ENCODE measurements around the gene SLC2A14.
"Not testable (repeated sequence)": the region's sequence is repeated elsewhere in the genome, so short reads cannot be mapped to it uniquely, and the experiment has no call there.

SLC2A14 gene

DNA sequence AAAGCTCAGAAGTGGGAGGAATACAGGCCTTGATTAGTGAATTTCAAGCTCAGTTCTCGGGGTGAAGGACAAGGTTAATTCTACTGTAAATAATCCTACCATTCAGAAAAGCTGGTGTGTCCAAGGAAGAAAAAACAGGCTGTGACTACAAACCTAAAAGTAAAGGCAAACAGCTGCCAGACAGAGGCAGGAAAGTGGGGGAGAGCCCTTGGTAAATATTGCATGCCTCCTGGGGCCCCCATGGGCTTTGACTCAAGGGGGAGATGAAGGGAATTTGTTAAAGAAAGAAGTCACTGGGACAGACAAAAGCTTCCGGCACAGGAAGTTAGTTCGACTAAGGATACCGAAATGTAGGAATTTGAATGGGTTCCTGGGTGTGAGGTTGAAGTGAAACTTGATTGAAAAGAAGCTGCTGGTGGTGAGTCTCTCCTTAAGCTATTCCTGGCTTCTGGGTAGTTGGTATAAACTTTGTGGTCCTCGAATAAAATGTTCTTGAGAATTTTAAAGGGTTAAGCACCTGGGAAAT is 32.9 kb upstream of the SLC2A14 start:
- H3K4me1 ChIP-seq (ENCODE audit: low read length); H2AFZ ChIP-seq (ENCODE audit: low read length); H3K4me2 ChIP-seq (ENCODE audit: low read depth, low read length); H3K9ac ChIP-seq (ENCODE audit: low read length); H3K79me2 ChIP-seq (ENCODE audit: low read length); H3K4me3 ChIP-seq (ENCODE audit: low read length); H4K20me1 ChIP-seq (ENCODE audit: insufficient read depth, low read length); H3K27ac ChIP-seq (ENCODE audit: low read length); H3K9me3 ChIP-seq (replicated peaks; ENCODE audit: insufficient read depth, low read length); H3K27me3 ChIP-seq (replicated peaks; ENCODE audit: insufficient read depth, low read length); H3K36me3 ChIP-seq (replicated peaks; ENCODE audit: insufficient read depth, low read length); H3F3A ChIP-seq (ENCODE audit: insufficient read depth, low read length); H3K9me2 ChIP-seq (replicated peaks; ENCODE audit: insufficient read depth, low read length); DNase-seq: not testable (repeated sequence)

DNA sequence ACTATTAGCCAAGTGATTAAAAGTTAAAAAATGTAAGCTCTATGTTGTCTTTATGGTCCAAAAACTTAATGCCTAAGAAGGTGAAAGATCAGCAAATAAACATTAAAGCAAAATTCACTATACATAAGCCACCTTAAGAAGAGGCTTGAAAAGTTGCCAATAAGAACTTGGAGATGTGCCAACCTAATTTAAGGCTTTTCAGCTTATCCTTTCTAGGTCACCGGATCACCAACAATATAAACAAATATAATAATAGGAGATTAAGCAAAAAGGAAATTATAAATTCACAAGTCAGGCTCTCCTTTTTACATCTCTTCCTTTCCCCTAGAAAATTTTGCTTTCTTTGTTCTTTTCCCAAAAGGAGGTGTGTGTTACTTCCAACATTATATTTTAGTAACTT is 32.4 kb upstream of the SLC2A14 start:
- H3K9me2 ChIP-seq (replicated peaks; ENCODE audit: insufficient read depth, low read length) = no peaks in the 10 kb centered on the region
- no peaks in the 10 kb centered on the region for H3K9me3 ChIP-seq (replicated peaks; ENCODE audit: insufficient read depth, low read length)
- no peaks in the 10 kb centered on the region for H3F3A ChIP-seq (ENCODE audit: insufficient read depth, low read length)
- no peaks in the 10 kb centered on the region for H3K4me1 ChIP-seq (ENCODE audit: low read length)
- no peak overlapping the region for H3K4me3 ChIP-seq (ENCODE audit: low read length)
- no peak overlapping the region for H3K4me2 ChIP-seq (ENCODE audit: low read depth, low read length)
- DNase-seq = no peak
- H3K9ac ChIP-seq (ENCODE audit: low read length) = no peak overlapping the region
- H3K27me3 ChIP-seq (replicated peaks; ENCODE audit: insufficient read depth, low read length) = no peaks in the 10 kb centered on the region
- H2AFZ ChIP-seq (ENCODE audit: low read length) = no peak overlapping the region
- H3K36me3 ChIP-seq (replicated peaks; ENCODE audit: insufficient read depth, low read length) = no peaks in the 10 kb centered on the region
- no peaks in the 10 kb centered on the region for H3K79me2 ChIP-seq (ENCODE audit: low read length)
- no peak for TF ChIP-seq EZH2phosphoT487 (IDR thresholded peaks at IDR 0.05; ENCODE audit: low read length)
- TF ChIP-seq EZH2 (optimal IDR thresholded peaks at IDR 0.05; ENCODE audit: low read depth, low read length) = no peak
- TF ChIP-seq, protein P1, sequence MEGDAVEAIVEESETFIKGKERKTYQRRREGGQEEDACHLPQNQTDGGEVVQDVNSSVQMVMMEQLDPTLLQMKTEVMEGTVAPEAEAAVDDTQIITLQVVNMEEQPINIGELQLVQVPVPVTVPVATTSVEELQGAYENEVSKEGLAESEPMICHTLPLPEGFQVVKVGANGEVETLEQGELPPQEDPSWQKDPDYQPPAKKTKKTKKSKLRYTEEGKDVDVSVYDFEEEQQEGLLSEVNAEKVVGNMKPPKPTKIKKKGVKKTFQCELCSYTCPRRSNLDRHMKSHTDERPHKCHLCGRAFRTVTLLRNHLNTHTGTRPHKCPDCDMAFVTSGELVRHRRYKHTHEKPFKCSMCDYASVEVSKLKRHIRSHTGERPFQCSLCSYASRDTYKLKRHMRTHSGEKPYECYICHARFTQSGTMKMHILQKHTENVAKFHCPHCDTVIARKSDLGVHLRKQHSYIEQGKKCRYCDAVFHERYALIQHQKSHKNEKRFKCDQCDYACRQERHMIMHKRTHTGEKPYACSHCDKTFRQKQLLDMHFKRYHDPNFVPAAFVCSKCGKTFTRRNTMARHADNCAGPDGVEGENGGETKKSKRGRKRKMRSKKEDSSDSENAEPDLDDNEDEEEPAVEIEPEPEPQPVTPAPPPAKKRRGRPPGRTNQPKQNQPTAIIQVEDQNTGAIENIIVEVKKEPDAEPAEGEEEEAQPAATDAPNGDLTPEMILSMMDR (IDR thresholded peaks at IDR 0.05; ENCODE audit: low read length) = no peak
- H3K27ac ChIP-seq (ENCODE audit: low read length) = no peak overlapping the region
- H4K20me1 ChIP-seq (ENCODE audit: insufficient read depth, low read length) = no peaks in the 10 kb centered on the region

DNA sequence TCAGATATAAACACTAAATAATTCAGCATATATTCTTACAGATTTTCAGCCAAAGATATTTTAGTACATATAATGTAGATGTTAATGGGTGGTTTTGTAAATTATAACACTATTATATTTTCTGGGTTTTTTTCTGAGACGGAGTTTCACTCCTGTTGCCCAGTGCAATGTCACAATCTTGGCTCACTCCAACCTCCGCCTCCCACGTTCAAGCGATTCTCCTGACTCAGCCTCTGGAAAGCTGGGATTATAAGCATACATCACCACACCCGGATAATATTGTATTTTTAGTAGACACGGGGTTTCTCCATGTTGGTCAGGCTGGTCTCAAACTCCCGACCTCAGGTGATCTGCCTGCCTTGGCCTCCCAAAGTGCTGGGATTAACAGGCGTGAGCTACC is 29.7 kb upstream of the SLC2A14 start:
- DNase-seq; H3K27me3 ChIP-seq (replicated peaks; ENCODE audit: insufficient read depth, low read length); H3K36me3 ChIP-seq (replicated peaks; ENCODE audit: insufficient read depth, low read length); H4K20me1 ChIP-seq (ENCODE audit: insufficient read depth, low read length); H3K4me1 ChIP-seq (ENCODE audit: low read length); H2AFZ ChIP-seq (ENCODE audit: low read length); H3K79me2 ChIP-seq (ENCODE audit: low read length); H3F3A ChIP-seq (ENCODE audit: insufficient read depth, low read length); H3K4me2 ChIP-seq (ENCODE audit: low read depth, low read length); H3K4me3 ChIP-seq (ENCODE audit: low read length); H3K27ac ChIP-seq (ENCODE audit: low read length); H3K9me2 ChIP-seq (replicated peaks; ENCODE audit: insufficient read depth, low read length); H3K9ac ChIP-seq (ENCODE audit: low read length); H3K9me3 ChIP-seq (replicated peaks; ENCODE audit: insufficient read depth, low read length): not testable (repeated sequence)

DNA sequence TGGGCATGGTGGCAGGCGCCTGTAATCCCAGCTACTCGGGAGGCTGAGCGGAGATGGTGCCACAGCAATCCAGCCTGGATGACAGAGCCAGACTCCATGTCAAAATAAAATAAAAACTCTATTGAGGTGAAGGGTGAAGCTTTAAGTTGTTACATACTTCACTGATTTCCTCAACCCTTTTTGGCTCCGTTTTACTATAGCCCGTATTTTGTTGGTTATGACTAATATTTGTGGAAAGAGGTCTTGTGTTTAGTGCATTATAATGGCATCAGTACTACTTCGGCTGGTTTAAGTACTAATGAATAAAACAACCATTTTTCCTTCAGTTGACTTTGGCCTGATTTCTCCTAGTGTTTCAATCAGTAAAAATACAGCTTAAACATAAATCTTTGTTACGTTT is 27.0 kb upstream of the SLC2A14 start:
- H3K9me2 ChIP-seq (replicated peaks; ENCODE audit: insufficient read depth, low read length) = no peaks in the 10 kb centered on the region
- H3K4me2 ChIP-seq (ENCODE audit: low read depth, low read length) = no peak overlapping the region
- no peak overlapping the region for H3K4me3 ChIP-seq (ENCODE audit: low read length)
- H3K27me3 ChIP-seq (replicated peaks; ENCODE audit: insufficient read depth, low read length) = no peaks in the 10 kb centered on the region
- no peaks in the 10 kb centered on the region for H3F3A ChIP-seq (ENCODE audit: insufficient read depth, low read length)
- H2AFZ ChIP-seq (ENCODE audit: low read length) = no peak overlapping the region
- DNase-seq = no peak
- TF ChIP-seq EZH2phosphoT487 (IDR thresholded peaks at IDR 0.05; ENCODE audit: low read length) = no peak
- TF ChIP-seq, protein P1 (IDR thresholded peaks at IDR 0.05; ENCODE audit: low read length) = no peak
- no peak for TF ChIP-seq EZH2 (optimal IDR thresholded peaks at IDR 0.05; ENCODE audit: low read depth, low read length)
- no peaks in the 10 kb centered on the region for H4K20me1 ChIP-seq (ENCODE audit: insufficient read depth, low read length)
- H3K9ac ChIP-seq (ENCODE audit: low read length) = no peak overlapping the region
- H3K79me2 ChIP-seq (ENCODE audit: low read length) = no peaks in the 10 kb centered on the region
- no peaks in the 10 kb centered on the region for H3K4me1 ChIP-seq (ENCODE audit: low read length)
- H3K9me3 ChIP-seq (replicated peaks; ENCODE audit: insufficient read depth, low read length) = no peaks in the 10 kb centered on the region
- no peak overlapping the region for H3K27ac ChIP-seq (ENCODE audit: low read length)
- H3K36me3 ChIP-seq (replicated peaks; ENCODE audit: insufficient read depth, low read length) = no peaks in the 10 kb centered on the region

DNA sequence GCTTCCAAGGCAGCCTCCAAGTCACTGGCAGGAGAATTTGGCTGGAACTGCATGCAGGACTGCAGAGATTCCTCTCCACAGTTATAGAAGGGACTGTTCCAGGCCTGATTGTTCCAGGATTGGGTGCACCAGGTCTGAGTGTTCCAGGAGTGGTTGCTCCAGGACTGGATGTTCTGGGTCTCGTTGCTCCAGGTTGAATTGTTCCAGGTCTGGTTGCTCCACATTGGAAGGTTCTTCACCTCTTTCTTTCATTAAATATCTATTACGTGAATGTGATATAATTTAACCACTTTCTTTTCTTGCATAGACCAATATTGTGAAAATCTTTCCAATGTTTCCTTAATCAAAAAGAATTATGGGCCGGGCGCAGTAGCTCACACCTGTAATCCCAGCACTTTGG is 24.0 kb upstream of the SLC2A14 start:
- not testable (repeated sequence) for DNase-seq; H3F3A ChIP-seq (ENCODE audit: insufficient read depth, low read length); H4K20me1 ChIP-seq (ENCODE audit: insufficient read depth, low read length); H3K36me3 ChIP-seq (replicated peaks; ENCODE audit: insufficient read depth, low read length); H3K9me2 ChIP-seq (replicated peaks; ENCODE audit: insufficient read depth, low read length); H3K4me3 ChIP-seq (ENCODE audit: low read length); H3K4me2 ChIP-seq (ENCODE audit: low read depth, low read length); H3K4me1 ChIP-seq (ENCODE audit: low read length); H3K27me3 ChIP-seq (replicated peaks; ENCODE audit: insufficient read depth, low read length); H2AFZ ChIP-seq (ENCODE audit: low read length); H3K9ac ChIP-seq (ENCODE audit: low read length); H3K79me2 ChIP-seq (ENCODE audit: low read length); H3K27ac ChIP-seq (ENCODE audit: low read length); H3K9me3 ChIP-seq (replicated peaks; ENCODE audit: insufficient read depth, low read length)
